Activated CD4-positive, alpha-beta T cell treated with anti-CD3 and anti-CD28 coated beads, Interleukin-2, amount 10 ng/mL, durations not matched to agents 7 days and 5 days (primary cell): ENCODE measurements around the gene AKR7A2. TPM values are rescaled to one million over a fixed set of nuclear protein-coding genes. Genes with fewer than 3 reads are reported as not detected.

ENCODE experiments used
- CTCF ChIA-PET: fragments of 350-600 bp; sonication (Branson Sonifier 250); formaldehyde crosslinking; loops from one replicate; lab custom pipeline; 2021; ENCODE audit warnings: antibody characterized with exemption; lab: Charles Lee
- POLR2A ChIA-PET: fragments of 350-600 bp; sonication (Branson Sonifier 250); formaldehyde crosslinking; loops from one replicate; lab custom pipeline; 2021; ENCODE audit warnings: antibody characterized with exemption; lab: Charles Lee
- DNase-seq: peaks from one replicate; pipeline ENCODE4 v3.0.0-alpha.2; 2020
- H3K27ac Mint-ChIP-seq: one replicate; pipeline ENCODE4 v1.8.0; 2021; ENCODE audit warnings: mild to moderate bottlenecking, moderate library complexity, mixed read lengths
- H3K27me3 Mint-ChIP-seq: one replicate; pipeline ENCODE4 v1.8.0; 2021; ENCODE audit warnings: mixed read lengths
- H3K36me3 Mint-ChIP-seq: one replicate; pipeline ENCODE4 v1.8.0; 2021; ENCODE audit warnings: low read depth, mixed read lengths
- H3K4me1 Mint-ChIP-seq: one replicate; pipeline ENCODE4 v1.8.0; 2021; ENCODE audit warnings: mixed read lengths
- H3K4me3 Mint-ChIP-seq: one replicate; pipeline ENCODE4 v1.8.0; 2021; ENCODE audit warnings: mild to moderate bottlenecking, moderate library complexity, mixed read lengths
- H3K9me3 Mint-ChIP-seq: one replicate; pipeline ENCODE4 v1.8.0; 2021; ENCODE audit warnings: mixed read lengths
- total RNA-seq, 2 experiments: library from RNA; stranded (reverse); gene quantifications; one replicate each; pipeline ENCODE4 v1.2.3, GENCODE V29; 2021

Gene AKR7A2
- total RNA-seq, 2 experiments from 2014 or later, result 45.4 to 45.8 TPM

GRCh38 chr1:19329188-19329587 lies 17.2 kb upstream of the AKR7A2 start:
- Mint-ChIP-seq H3K27ac (no peak overlapping the region), H3K9me3 (no peaks in the 10 kb centered on the region), H3K36me3 (no peaks in the 10 kb centered on the region), H3K27me3 (no peaks in the 10 kb centered on the region), H3K4me3 (no peak overlapping the region), H3K4me1 (no peaks in the 10 kb centered on the region)
- DNase-seq, result no peak
- ChIA-PET CTCF (no interaction called here), POLR2A (no interaction called here)

GRCh38 chr1:19328486-19328885 lies 16.5 kb upstream of the AKR7A2 start:
- DNase-seq, result no peak
- no peaks in the 10 kb centered on the region for H3K9me3 Mint-ChIP-seq
- H3K4me3 Mint-ChIP-seq, result no peak overlapping the region
- POLR2A ChIA-PET, result no interaction called here
- CTCF ChIA-PET, result no interaction called here
- H3K36me3 Mint-ChIP-seq, result no peaks in the 10 kb centered on the region
- H3K4me1 Mint-ChIP-seq, result no peaks in the 10 kb centered on the region
- no peaks in the 10 kb centered on the region for H3K27me3 Mint-ChIP-seq
- H3K27ac Mint-ChIP-seq, result no peak overlapping the region

GRCh38 chr1:19327736-19328135 lies 15.8 kb upstream of the AKR7A2 start:
- Mint-ChIP-seq H3K27me3 (no peaks in the 10 kb centered on the region), H3K27ac (no peak overlapping the region), H3K36me3 (no peaks in the 10 kb centered on the region), H3K4me3 (no peak overlapping the region), H3K4me1 (no peaks in the 10 kb centered on the region), H3K9me3 (no peaks in the 10 kb centered on the region)
- CTCF ChIA-PET, result no interaction called here
- no peak for DNase-seq
- POLR2A ChIA-PET, result no interaction called here

- Mint-ChIP-seq H3K4me1 (no peaks in the 10 kb centered on the region), H3K9me3 (no peaks in the 10 kb centered on the region), H3K36me3 (no peaks in the 10 kb centered on the region), H3K4me3 (no peak overlapping the region), H3K27me3 (no peaks in the 10 kb centered on the region), H3K27ac (no peak overlapping the region)
- CTCF ChIA-PET, result no interaction called here
- POLR2A ChIA-PET, result no interaction called here
- DNase-seq, result no peak
These were observed 15.4 kb upstream of the AKR7A2 start for GRCh38 chr1:19327301-19327700.

GRCh38 chr1:19326748-19327065 lies 14.8 kb upstream of the AKR7A2 start:
- no peak overlapping the region for H3K4me3 Mint-ChIP-seq
- no peak overlapping the region for H3K27ac Mint-ChIP-seq
- ChIA-PET POLR2A (no interaction called here), CTCF (no interaction called here)
- H3K4me1 Mint-ChIP-seq, result no peaks in the 10 kb centered on the region
- H3K27me3 Mint-ChIP-seq, result no peaks in the 10 kb centered on the region
- no peaks in the 10 kb centered on the region for H3K9me3 Mint-ChIP-seq
- no peaks in the 10 kb centered on the region for H3K36me3 Mint-ChIP-seq
- DNase-seq, result no peak

- Mint-ChIP-seq H3K27ac (no peak overlapping the region), H3K27me3 (no peaks in the 10 kb centered on the region), H3K36me3 (no peaks in the 10 kb centered on the region), H3K9me3 (no peaks in the 10 kb centered on the region), H3K4me1 (no peaks in the 10 kb centered on the region), H3K4me3 (no peak overlapping the region)
- no peak for DNase-seq
- POLR2A ChIA-PET, result no interaction called here
- CTCF ChIA-PET, result no interaction called here
These were observed 14.2 kb upstream of the AKR7A2 start for GRCh38 chr1:19325958-19326747.

- no peaks in the 10 kb centered on the region for H3K27me3 Mint-ChIP-seq
- no peak for DNase-seq
- POLR2A ChIA-PET, result no interaction called here
- CTCF ChIA-PET, result no interaction called here
- no peak overlapping the region for H3K4me3 Mint-ChIP-seq
- H3K36me3 Mint-ChIP-seq, result no peaks in the 10 kb centered on the region
- no peaks in the 10 kb centered on the region for H3K4me1 Mint-ChIP-seq
- no peak overlapping the region for H3K27ac Mint-ChIP-seq
- H3K9me3 Mint-ChIP-seq, result no peaks in the 10 kb centered on the region
These were observed 13.5 kb upstream of the AKR7A2 start for GRCh38 chr1:19325368-19325957.

GRCh38 chr1:19324665-19324990 lies 12.7 kb upstream of the AKR7A2 start:
- ChIA-PET CTCF (no interaction called here), POLR2A (no interaction called here)
- Mint-ChIP-seq H3K27me3 (no peaks in the 10 kb centered on the region), H3K36me3 (no peaks in the 10 kb centered on the region), H3K4me3 (no peak overlapping the region), H3K4me1 (no peaks in the 10 kb centered on the region), H3K9me3 (no peaks in the 10 kb centered on the region), H3K27ac (no peak overlapping the region)
- DNase-seq, result no peak

GRCh38 chr1:19323987-19324664 lies 12.2 kb upstream of the AKR7A2 start:
- H3K36me3 Mint-ChIP-seq, result no peaks in the 10 kb centered on the region
- DNase-seq, result no peak
- no peaks in the 10 kb centered on the region for H3K4me1 Mint-ChIP-seq
- no peaks in the 10 kb centered on the region for H3K9me3 Mint-ChIP-seq
- no peak overlapping the region for H3K4me3 Mint-ChIP-seq
- no peak overlapping the region for H3K27ac Mint-ChIP-seq
- POLR2A ChIA-PET, result no interaction called here
- CTCF ChIA-PET, result interaction anchor here (0.5 kb wide), 1 partner anchor 179 kb away, joined by 4 read pairs; no protein-coding TSS in a partner anchor
- H3K27me3 Mint-ChIP-seq, result no peaks in the 10 kb centered on the region

- ChIA-PET CTCF (no interaction called here), POLR2A (no interaction called here)
- DNase-seq, result no peak
- Mint-ChIP-seq H3K27ac (no peak overlapping the region), H3K9me3 (no peaks in the 10 kb centered on the region), H3K36me3 (no peaks in the 10 kb centered on the region), H3K4me3 (no peak overlapping the region), H3K27me3 (no peaks in the 10 kb centered on the region), H3K4me1 (no peaks in the 10 kb centered on the region)
These were observed 10.5 kb upstream of the AKR7A2 start for GRCh38 chr1:19322481-19322880.

GRCh38 chr1:19321071-19321470 lies 9.1 kb upstream of the AKR7A2 start:
- ChIA-PET POLR2A (no interaction called here), CTCF (interaction anchor here (0.6 to 0.7 kb wide), 2 partner anchors 90 to 348 kb away, joined by 3 read pairs; no protein-coding TSS in a partner anchor)
- H3K9me3 Mint-ChIP-seq, result no peaks in the 10 kb centered on the region
- DNase-seq, result no peak
- no peaks in the 10 kb centered on the region for H3K27me3 Mint-ChIP-seq
- H3K27ac Mint-ChIP-seq, result no peak overlapping the region
- H3K4me3 Mint-ChIP-seq, result no peak overlapping the region
- no peaks in the 10 kb centered on the region for H3K36me3 Mint-ChIP-seq
- H3K4me1 Mint-ChIP-seq, result peaks cover 1% of the 10 kb centered on the region

GRCh38 chr1:19319196-19319595 lies 7.3 kb upstream of the AKR7A2 start:
- H3K27ac Mint-ChIP-seq, result no peak overlapping the region
- peaks cover 14% of the 10 kb centered on the region for H3K4me1 Mint-ChIP-seq
- DNase-seq, result no peak
- no peaks in the 10 kb centered on the region for H3K9me3 Mint-ChIP-seq
- H3K36me3 Mint-ChIP-seq, result no peaks in the 10 kb centered on the region
- ChIA-PET CTCF (no interaction called here), POLR2A (no interaction called here)
- H3K27me3 Mint-ChIP-seq, result no peaks in the 10 kb centered on the region
- no peak overlapping the region for H3K4me3 Mint-ChIP-seq

- ChIA-PET POLR2A (interaction anchor here (0.6 kb wide), 1 partner anchor 13 kb away, joined by 4 read pairs; no protein-coding TSS in a partner anchor), CTCF (no interaction called here)
- Mint-ChIP-seq H3K27me3 (no peaks in the 10 kb centered on the region), H3K27ac (no peak overlapping the region), H3K9me3 (no peaks in the 10 kb centered on the region), H3K36me3 (no peaks in the 10 kb centered on the region), H3K4me3 (no peak overlapping the region), H3K4me1 (peaks cover 29% of the 10 kb centered on the region)
- no peak for DNase-seq
These were observed 5.4 kb upstream of the AKR7A2 start for GRCh38 chr1:19317126-19317910.
